ENCODE results near the gene GALNT18.

Gene GALNT18

GRCh38 chr11:11316651-11317230, 305.1 kb downstream of the GALNT18 start:
- Histone ChIP-seq H3K27ac (ENCODE audit: low read depth in 2 of 2, low read length in 2 of 2) (no peak overlapping the region), H3K4me1 (ENCODE audit: control insufficient read depth in 2 of 2, insufficient read depth in 2 of 2, low read length in 2 of 2) (no peaks in the 10 kb centered on the region), H3K9me3 (ENCODE audit: control insufficient read depth in 2 of 2, low read length in 2 of 2) (no peaks in the 10 kb centered on the region), H3K27me3 (ENCODE audit: control insufficient read depth in 2 of 2, insufficient read depth in 2 of 2, low read length in 2 of 2) (no peaks in the 10 kb centered on the region), H3K9ac (ENCODE audit: low read depth in 1 of 2, low read length in 2 of 2) (no peak overlapping the region), H3K4me3 (ENCODE audit: low read length in 2 of 2) (no peak overlapping the region), H3K36me3 (ENCODE audit: control insufficient read depth in 2 of 2, insufficient read depth in 2 of 2, low read length in 2 of 2) (no peaks in the 10 kb centered on the region)

DNA sequence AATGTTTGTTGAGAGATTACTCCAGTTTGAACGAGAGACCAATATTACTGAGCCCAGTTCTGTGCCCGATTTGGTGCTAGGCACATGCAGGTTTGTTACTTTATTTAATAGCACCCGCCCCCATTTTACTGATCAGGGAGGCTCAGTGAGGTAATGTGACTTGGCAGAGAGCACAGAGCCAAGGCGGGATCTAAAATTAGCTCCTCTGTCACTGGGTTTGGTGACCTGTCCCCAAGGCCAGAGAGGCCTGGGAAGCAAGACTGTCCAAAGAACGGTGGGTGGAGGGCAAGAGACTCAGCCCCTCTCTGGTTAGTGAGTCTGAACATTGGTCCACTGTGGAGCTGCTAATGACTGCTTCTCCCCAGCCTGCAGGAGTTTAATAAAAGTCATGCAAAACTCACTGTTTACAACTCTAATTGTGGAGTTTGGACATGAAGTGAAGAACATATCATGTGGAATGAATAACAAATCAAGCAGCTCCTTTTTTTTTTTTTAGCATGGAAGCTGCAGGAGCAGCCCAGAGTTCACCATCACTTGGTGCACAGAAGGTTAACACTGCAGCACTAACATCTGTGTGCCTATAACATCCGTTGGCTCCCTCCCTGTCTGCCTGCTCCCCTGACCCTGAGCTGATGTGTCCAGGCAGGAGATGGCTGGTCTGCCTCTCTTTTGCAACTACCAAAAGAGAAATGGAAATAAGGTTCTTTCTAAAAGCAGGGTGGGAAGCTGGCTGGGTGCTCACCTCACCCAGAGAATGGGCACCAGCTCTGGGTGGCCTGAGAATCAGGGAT, 307.7 kb downstream of the GALNT18 start:
- Histone ChIP-seq H3K4me1 (ENCODE audit: control insufficient read depth in 2 of 2, insufficient read depth in 2 of 2, low read length in 2 of 2) (no peaks in the 10 kb centered on the region), H3K36me3 (ENCODE audit: control insufficient read depth in 2 of 2, insufficient read depth in 2 of 2, low read length in 2 of 2) (no peaks in the 10 kb centered on the region), H3K27me3 (ENCODE audit: control insufficient read depth in 2 of 2, insufficient read depth in 2 of 2, low read length in 2 of 2) (no peaks in the 10 kb centered on the region), H3K4me3 (ENCODE audit: low read length in 2 of 2) (no peak overlapping the region), H3K9ac (ENCODE audit: low read depth in 1 of 2, low read length in 2 of 2) (no peak overlapping the region), H3K9me3 (ENCODE audit: control insufficient read depth in 2 of 2, low read length in 2 of 2) (no peaks in the 10 kb centered on the region), H3K27ac (ENCODE audit: low read depth in 2 of 2, low read length in 2 of 2) (no peak overlapping the region)

GRCh38 chr11:11313426-11313825, 308.4 kb downstream of the GALNT18 start:
- H3K27me3 ChIP-seq (ENCODE audit: control insufficient read depth in 2 of 2, insufficient read depth in 2 of 2, low read length in 2 of 2), result no peaks in the 10 kb centered on the region
- no peak overlapping the region for H3K27ac ChIP-seq (ENCODE audit: low read depth in 2 of 2, low read length in 2 of 2)
- H3K4me3 ChIP-seq (ENCODE audit: low read length in 2 of 2), result no peak overlapping the region
- H3K36me3 ChIP-seq (ENCODE audit: control insufficient read depth in 2 of 2, insufficient read depth in 2 of 2, low read length in 2 of 2), result no peaks in the 10 kb centered on the region
- no peaks in the 10 kb centered on the region for H3K4me1 ChIP-seq (ENCODE audit: control insufficient read depth in 2 of 2, insufficient read depth in 2 of 2, low read length in 2 of 2)
- H3K9ac ChIP-seq (ENCODE audit: low read depth in 1 of 2, low read length in 2 of 2), result no peak overlapping the region
- no peaks in the 10 kb centered on the region for H3K9me3 ChIP-seq (ENCODE audit: control insufficient read depth in 2 of 2, low read length in 2 of 2)

DNA sequence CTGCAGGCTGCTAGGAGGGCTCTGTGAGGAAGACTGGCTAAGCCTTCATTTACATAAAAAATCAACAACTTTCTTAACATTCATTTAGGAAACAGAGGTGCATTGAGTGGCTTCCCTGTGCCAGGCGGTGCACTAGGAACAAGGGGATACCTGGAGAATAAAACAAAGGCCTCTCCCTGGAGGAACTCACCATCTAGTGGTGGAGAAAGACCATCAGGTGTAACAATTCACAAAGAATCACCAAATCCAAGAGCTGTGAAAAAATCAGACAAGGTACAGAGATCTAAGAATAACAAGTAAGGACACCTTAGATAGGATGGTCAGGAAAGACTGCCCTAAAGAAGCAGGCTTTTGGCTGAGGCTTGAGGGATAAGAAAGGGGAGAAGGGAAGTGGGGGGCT, 309.1 kb downstream of the GALNT18 start:
- no peaks in the 10 kb centered on the region for H3K9me3 ChIP-seq (ENCODE audit: control insufficient read depth in 2 of 2, low read length in 2 of 2)
- H3K27me3 ChIP-seq (ENCODE audit: control insufficient read depth in 2 of 2, insufficient read depth in 2 of 2, low read length in 2 of 2), result no peaks in the 10 kb centered on the region
- no peak overlapping the region for H3K4me3 ChIP-seq (ENCODE audit: low read length in 2 of 2)

DNA sequence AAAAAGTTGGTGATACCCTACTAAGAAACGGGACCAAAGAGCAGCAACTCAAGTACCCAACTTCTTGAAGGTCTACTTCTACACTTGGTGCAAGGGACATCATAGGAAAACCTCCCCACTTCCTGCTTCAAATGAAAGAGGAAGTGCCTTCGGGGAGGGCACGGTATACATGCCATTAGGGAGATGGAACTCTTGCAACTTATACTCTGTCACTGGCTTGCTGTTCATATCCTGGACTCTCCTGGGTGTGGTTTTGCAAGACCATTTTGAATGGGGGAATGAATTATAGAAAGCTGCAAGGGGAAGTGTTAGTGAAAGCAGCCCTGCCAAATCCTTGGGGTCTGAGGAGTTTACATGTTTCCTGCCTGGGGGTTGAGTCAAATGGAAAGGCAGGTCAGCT, 310.6 kb downstream of the GALNT18 start:
- Histone ChIP-seq H3K27me3 (ENCODE audit: control insufficient read depth in 2 of 2, insufficient read depth in 2 of 2, low read length in 2 of 2) (no peaks in the 10 kb centered on the region), H3K4me3 (ENCODE audit: low read length in 2 of 2) (no peak overlapping the region), H3K9me3 (ENCODE audit: control insufficient read depth in 2 of 2, low read length in 2 of 2) (no peaks in the 10 kb centered on the region), H3K9ac (ENCODE audit: low read depth in 1 of 2, low read length in 2 of 2) (no peak overlapping the region), H3K36me3 (ENCODE audit: control insufficient read depth in 2 of 2, insufficient read depth in 2 of 2, low read length in 2 of 2) (no peaks in the 10 kb centered on the region), H3K4me1 (ENCODE audit: control insufficient read depth in 2 of 2, insufficient read depth in 2 of 2, low read length in 2 of 2) (no peaks in the 10 kb centered on the region), H3K27ac (ENCODE audit: low read depth in 2 of 2, low read length in 2 of 2) (no peak overlapping the region)

More for the DNA sequence above, 309.1 kb downstream of the GALNT18 start:
- Histone ChIP-seq H3K27ac (ENCODE audit: low read depth in 2 of 2, low read length in 2 of 2) (no peak overlapping the region), H3K9ac (ENCODE audit: low read depth in 1 of 2, low read length in 2 of 2) (no peak overlapping the region), H3K4me1 (ENCODE audit: control insufficient read depth in 2 of 2, insufficient read depth in 2 of 2, low read length in 2 of 2) (no peaks in the 10 kb centered on the region), H3K36me3 (ENCODE audit: control insufficient read depth in 2 of 2, insufficient read depth in 2 of 2, low read length in 2 of 2) (no peaks in the 10 kb centered on the region)

DNA sequence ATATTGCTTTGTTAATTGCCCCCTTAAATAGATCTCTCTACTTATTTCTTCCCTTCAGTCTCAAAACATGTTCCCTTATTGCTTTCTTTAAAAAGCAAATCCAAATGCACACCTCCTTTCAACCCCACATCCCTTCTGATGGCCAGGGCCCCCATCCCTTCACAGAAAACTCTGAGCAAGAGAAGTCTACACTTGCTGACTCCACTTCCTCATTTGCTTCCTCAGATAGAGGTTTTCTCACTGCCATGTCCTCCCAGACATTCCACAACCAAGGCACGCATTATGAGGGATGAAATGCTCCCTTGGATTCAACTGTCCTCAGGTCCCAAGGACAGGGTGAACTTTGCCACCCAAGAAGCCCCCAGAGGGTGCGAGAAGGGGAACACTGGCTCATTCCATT, 311.9 kb downstream of the GALNT18 start:
- Histone ChIP-seq H3K27ac (ENCODE audit: low read depth in 2 of 2, low read length in 2 of 2) (no peak overlapping the region), H3K9ac (ENCODE audit: low read depth in 1 of 2, low read length in 2 of 2) (no peak overlapping the region), H3K27me3 (ENCODE audit: control insufficient read depth in 2 of 2, insufficient read depth in 2 of 2, low read length in 2 of 2) (no peaks in the 10 kb centered on the region), H3K4me1 (ENCODE audit: control insufficient read depth in 2 of 2, insufficient read depth in 2 of 2, low read length in 2 of 2) (no peaks in the 10 kb centered on the region), H3K9me3 (ENCODE audit: control insufficient read depth in 2 of 2, low read length in 2 of 2) (no peaks in the 10 kb centered on the region), H3K36me3 (ENCODE audit: control insufficient read depth in 2 of 2, insufficient read depth in 2 of 2, low read length in 2 of 2) (no peaks in the 10 kb centered on the region), H3K4me3 (ENCODE audit: low read length in 2 of 2) (no peak overlapping the region)

DNA sequence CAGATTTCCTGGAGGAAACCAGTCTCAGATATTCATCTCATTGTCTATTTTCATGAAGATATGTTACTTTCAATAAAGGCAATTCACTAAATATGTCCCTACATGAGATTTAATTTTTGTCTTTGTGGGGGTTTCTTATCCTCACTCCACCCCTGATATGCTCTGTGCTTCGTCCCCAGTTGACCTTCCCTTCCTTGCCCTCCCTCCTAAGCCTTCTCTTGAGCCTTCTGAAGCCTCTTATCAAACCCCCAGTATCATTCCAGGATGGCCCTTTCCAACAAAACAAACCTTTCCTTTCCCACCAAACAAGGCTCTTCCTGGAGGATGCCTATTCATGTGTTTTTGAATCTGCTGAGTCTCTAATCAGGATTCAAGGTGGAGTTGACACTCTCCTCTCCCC, 313.6 kb downstream of the GALNT18 start:
- no peak overlapping the region for H3K4me3 ChIP-seq (ENCODE audit: low read length in 2 of 2)
- H3K9ac ChIP-seq (ENCODE audit: low read depth in 1 of 2, low read length in 2 of 2), result no peak overlapping the region
- no peaks in the 10 kb centered on the region for H3K9me3 ChIP-seq (ENCODE audit: control insufficient read depth in 2 of 2, low read length in 2 of 2)
- no peaks in the 10 kb centered on the region for H3K36me3 ChIP-seq (ENCODE audit: control insufficient read depth in 2 of 2, insufficient read depth in 2 of 2, low read length in 2 of 2)
- H3K4me1 ChIP-seq (ENCODE audit: control insufficient read depth in 2 of 2, insufficient read depth in 2 of 2, low read length in 2 of 2), result no peaks in the 10 kb centered on the region
- no peaks in the 10 kb centered on the region for H3K27me3 ChIP-seq (ENCODE audit: control insufficient read depth in 2 of 2, insufficient read depth in 2 of 2, low read length in 2 of 2)
- H3K27ac ChIP-seq (ENCODE audit: low read depth in 2 of 2, low read length in 2 of 2), result no peak overlapping the region

GRCh38 chr11:11306855-11307254, 314.9 kb downstream of the GALNT18 start:
- H3K4me3 ChIP-seq (ENCODE audit: low read length in 2 of 2), result no peak overlapping the region
- H3K27ac ChIP-seq (ENCODE audit: low read depth in 2 of 2, low read length in 2 of 2), result no peak overlapping the region
- H3K36me3 ChIP-seq (ENCODE audit: control insufficient read depth in 2 of 2, insufficient read depth in 2 of 2, low read length in 2 of 2), result no peaks in the 10 kb centered on the region
- H3K27me3 ChIP-seq (ENCODE audit: control insufficient read depth in 2 of 2, insufficient read depth in 2 of 2, low read length in 2 of 2), result no peaks in the 10 kb centered on the region
- H3K4me1 ChIP-seq (ENCODE audit: control insufficient read depth in 2 of 2, insufficient read depth in 2 of 2, low read length in 2 of 2), result no peaks in the 10 kb centered on the region
- H3K9ac ChIP-seq (ENCODE audit: low read depth in 1 of 2, low read length in 2 of 2), result no peak overlapping the region
- no peaks in the 10 kb centered on the region for H3K9me3 ChIP-seq (ENCODE audit: control insufficient read depth in 2 of 2, low read length in 2 of 2)

GRCh38 chr11:11304550-11304949, 317.3 kb downstream of the GALNT18 start:
- no peaks in the 10 kb centered on the region for H3K9me3 ChIP-seq (ENCODE audit: control insufficient read depth in 2 of 2, low read length in 2 of 2)
- H3K4me3 ChIP-seq (ENCODE audit: low read length in 2 of 2), result no peak overlapping the region
- no peak overlapping the region for H3K9ac ChIP-seq (ENCODE audit: low read depth in 1 of 2, low read length in 2 of 2)
- H3K36me3 ChIP-seq (ENCODE audit: control insufficient read depth in 2 of 2, insufficient read depth in 2 of 2, low read length in 2 of 2), result no peaks in the 10 kb centered on the region
- H3K27me3 ChIP-seq (ENCODE audit: control insufficient read depth in 2 of 2, insufficient read depth in 2 of 2, low read length in 2 of 2), result no peaks in the 10 kb centered on the region
- no peak overlapping the region for H3K27ac ChIP-seq (ENCODE audit: low read depth in 2 of 2, low read length in 2 of 2)
- H3K4me1 ChIP-seq (ENCODE audit: control insufficient read depth in 2 of 2, insufficient read depth in 2 of 2, low read length in 2 of 2), result no peaks in the 10 kb centered on the region

- Histone ChIP-seq H3K27ac (ENCODE audit: low read depth in 2 of 2, low read length in 2 of 2) (no peak overlapping the region), H3K4me1 (ENCODE audit: control insufficient read depth in 2 of 2, insufficient read depth in 2 of 2, low read length in 2 of 2) (no peaks in the 10 kb centered on the region), H3K27me3 (ENCODE audit: control insufficient read depth in 2 of 2, insufficient read depth in 2 of 2, low read length in 2 of 2) (no peaks in the 10 kb centered on the region), H3K36me3 (ENCODE audit: control insufficient read depth in 2 of 2, insufficient read depth in 2 of 2, low read length in 2 of 2) (no peaks in the 10 kb centered on the region), H3K9ac (ENCODE audit: low read depth in 1 of 2, low read length in 2 of 2) (no peak overlapping the region), H3K9me3 (ENCODE audit: control insufficient read depth in 2 of 2, low read length in 2 of 2) (no peaks in the 10 kb centered on the region), H3K4me3 (ENCODE audit: low read length in 2 of 2) (no peak overlapping the region)
Observed at GRCh38 chr11:11302565-11302964, 319.2 kb downstream of the GALNT18 start.

Data from mucosa of rectum (tissue), 2 donors.